ENCODE data around the gene TTC21B. TPM values are rescaled to one million over a fixed set of nuclear protein-coding genes. Genes with fewer than 3 reads are reported as not detected.

TTC21B gene
- total and polyA plus RNA-seq, 2 of the 8 experiments (the other 6 are each of a cell fraction or from before 2014, with no cell fraction given) = 6.9 to 20.8 TPM

DNA sequence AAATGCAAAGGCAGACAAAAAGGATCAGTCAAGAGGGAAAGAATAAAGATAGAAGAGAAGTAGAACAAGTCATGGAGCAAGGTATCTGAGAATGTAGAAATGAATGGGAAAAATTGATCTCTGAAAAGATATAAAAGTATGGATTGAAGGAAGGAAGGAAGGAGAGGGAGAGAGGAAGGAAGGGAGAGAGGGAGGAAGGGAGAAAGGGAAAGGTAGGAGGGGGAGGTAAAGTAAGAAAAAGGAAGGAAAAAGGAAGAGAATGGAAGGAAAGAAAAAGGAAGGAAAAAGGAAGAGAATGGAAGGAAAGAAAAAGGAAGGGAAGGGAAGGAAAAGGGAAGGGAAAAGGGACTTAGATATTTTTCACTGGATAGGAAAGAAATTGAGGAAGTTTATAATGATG, 31.5 kb upstream of the TTC21B start (continued):
- TF ChIP-seq, protein P1, sequence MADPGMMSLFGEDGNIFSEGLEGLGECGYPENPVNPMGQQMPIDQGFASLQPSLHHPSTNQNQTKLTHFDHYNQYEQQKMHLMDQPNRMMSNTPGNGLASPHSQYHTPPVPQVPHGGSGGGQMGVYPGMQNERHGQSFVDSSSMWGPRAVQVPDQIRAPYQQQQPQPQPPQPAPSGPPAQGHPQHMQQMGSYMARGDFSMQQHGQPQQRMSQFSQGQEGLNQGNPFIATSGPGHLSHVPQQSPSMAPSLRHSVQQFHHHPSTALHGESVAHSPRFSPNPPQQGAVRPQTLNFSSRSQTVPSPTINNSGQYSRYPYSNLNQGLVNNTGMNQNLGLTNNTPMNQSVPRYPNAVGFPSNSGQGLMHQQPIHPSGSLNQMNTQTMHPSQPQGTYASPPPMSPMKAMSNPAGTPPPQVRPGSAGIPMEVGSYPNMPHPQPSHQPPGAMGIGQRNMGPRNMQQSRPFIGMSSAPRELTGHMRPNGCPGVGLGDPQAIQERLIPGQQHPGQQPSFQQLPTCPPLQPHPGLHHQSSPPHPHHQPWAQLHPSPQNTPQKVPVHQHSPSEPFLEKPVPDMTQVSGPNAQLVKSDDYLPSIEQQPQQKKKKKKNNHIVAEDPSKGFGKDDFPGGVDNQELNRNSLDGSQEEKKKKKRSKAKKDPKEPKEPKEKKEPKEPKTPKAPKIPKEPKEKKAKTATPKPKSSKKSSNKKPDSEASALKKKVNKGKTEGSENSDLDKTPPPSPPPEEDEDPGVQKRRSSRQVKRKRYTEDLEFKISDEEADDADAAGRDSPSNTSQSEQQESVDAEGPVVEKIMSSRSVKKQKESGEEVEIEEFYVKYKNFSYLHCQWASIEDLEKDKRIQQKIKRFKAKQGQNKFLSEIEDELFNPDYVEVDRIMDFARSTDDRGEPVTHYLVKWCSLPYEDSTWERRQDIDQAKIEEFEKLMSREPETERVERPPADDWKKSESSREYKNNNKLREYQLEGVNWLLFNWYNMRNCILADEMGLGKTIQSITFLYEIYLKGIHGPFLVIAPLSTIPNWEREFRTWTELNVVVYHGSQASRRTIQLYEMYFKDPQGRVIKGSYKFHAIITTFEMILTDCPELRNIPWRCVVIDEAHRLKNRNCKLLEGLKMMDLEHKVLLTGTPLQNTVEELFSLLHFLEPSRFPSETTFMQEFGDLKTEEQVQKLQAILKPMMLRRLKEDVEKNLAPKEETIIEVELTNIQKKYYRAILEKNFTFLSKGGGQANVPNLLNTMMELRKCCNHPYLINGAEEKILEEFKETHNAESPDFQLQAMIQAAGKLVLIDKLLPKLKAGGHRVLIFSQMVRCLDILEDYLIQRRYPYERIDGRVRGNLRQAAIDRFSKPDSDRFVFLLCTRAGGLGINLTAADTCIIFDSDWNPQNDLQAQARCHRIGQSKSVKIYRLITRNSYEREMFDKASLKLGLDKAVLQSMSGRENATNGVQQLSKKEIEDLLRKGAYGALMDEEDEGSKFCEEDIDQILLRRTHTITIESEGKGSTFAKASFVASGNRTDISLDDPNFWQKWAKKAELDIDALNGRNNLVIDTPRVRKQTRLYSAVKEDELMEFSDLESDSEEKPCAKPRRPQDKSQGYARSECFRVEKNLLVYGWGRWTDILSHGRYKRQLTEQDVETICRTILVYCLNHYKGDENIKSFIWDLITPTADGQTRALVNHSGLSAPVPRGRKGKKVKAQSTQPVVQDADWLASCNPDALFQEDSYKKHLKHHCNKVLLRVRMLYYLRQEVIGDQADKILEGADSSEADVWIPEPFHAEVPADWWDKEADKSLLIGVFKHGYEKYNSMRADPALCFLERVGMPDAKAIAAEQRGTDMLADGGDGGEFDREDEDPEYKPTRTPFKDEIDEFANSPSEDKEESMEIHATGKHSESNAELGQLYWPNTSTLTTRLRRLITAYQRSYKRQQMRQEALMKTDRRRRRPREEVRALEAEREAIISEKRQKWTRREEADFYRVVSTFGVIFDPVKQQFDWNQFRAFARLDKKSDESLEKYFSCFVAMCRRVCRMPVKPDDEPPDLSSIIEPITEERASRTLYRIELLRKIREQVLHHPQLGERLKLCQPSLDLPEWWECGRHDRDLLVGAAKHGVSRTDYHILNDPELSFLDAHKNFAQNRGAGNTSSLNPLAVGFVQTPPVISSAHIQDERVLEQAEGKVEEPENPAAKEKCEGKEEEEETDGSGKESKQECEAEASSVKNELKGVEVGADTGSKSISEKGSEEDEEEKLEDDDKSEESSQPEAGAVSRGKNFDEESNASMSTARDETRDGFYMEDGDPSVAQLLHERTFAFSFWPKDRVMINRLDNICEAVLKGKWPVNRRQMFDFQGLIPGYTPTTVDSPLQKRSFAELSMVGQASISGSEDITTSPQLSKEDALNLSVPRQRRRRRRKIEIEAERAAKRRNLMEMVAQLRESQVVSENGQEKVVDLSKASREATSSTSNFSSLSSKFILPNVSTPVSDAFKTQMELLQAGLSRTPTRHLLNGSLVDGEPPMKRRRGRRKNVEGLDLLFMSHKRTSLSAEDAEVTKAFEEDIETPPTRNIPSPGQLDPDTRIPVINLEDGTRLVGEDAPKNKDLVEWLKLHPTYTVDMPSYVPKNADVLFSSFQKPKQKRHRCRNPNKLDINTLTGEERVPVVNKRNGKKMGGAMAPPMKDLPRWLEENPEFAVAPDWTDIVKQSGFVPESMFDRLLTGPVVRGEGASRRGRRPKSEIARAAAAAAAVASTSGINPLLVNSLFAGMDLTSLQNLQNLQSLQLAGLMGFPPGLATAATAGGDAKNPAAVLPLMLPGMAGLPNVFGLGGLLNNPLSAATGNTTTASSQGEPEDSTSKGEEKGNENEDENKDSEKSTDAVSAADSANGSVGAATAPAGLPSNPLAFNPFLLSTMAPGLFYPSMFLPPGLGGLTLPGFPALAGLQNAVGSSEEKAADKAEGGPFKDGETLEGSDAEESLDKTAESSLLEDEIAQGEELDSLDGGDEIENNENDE (IDR thresholded peaks at IDR 0.05; ENCODE audit: insufficient replicate concordance, low read length) = no peak
- no peak for TF ChIP-seq RXRA (IDR thresholded peaks at IDR 0.05; ENCODE audit: insufficient read depth, low read depth, low read length)
- TF ChIP-seq RNF2 (IDR thresholded peaks at IDR 0.05; ENCODE audit: borderline replicate concordance, low read depth, low read length, missing control alignments, poor library complexity, severe bottlenecking) = no peak
- TF ChIP-seq, protein P2, sequence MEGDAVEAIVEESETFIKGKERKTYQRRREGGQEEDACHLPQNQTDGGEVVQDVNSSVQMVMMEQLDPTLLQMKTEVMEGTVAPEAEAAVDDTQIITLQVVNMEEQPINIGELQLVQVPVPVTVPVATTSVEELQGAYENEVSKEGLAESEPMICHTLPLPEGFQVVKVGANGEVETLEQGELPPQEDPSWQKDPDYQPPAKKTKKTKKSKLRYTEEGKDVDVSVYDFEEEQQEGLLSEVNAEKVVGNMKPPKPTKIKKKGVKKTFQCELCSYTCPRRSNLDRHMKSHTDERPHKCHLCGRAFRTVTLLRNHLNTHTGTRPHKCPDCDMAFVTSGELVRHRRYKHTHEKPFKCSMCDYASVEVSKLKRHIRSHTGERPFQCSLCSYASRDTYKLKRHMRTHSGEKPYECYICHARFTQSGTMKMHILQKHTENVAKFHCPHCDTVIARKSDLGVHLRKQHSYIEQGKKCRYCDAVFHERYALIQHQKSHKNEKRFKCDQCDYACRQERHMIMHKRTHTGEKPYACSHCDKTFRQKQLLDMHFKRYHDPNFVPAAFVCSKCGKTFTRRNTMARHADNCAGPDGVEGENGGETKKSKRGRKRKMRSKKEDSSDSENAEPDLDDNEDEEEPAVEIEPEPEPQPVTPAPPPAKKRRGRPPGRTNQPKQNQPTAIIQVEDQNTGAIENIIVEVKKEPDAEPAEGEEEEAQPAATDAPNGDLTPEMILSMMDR (IDR thresholded peaks at IDR 0.05; ENCODE audit: control extremely low read depth in 1 of 3, insufficient read depth in 1 of 3, low read depth in 1 of 3, low read length in 3 of 3) = no peak
